ENCODE measurements around the gene POU2F1. TPM values are rescaled to one million over a fixed set of nuclear protein-coding genes. Genes with fewer than 3 reads are reported as not detected.

Gene POU2F1
- total RNA-seq, 1 donor from 2014 or later: 20.2 TPM

- H3K27me3 Mint-ChIP-seq (ENCODE audit: insufficient read depth): no peaks in the 10 kb centered on the region
- H3K4me1 Mint-ChIP-seq (ENCODE audit: low read depth): no peaks in the 10 kb centered on the region
- intact Hi-C loops (cut with micrococcal nuclease): no loop called here
- DNase-seq (ENCODE audit: low spot score): no peak
- no peak overlapping the region for H3K4me3 Mint-ChIP-seq
- H3K27ac Mint-ChIP-seq: no peak overlapping the region
- no peaks in the 10 kb centered on the region for H3K9me3 Mint-ChIP-seq
- H3K36me3 Mint-ChIP-seq (ENCODE audit: low read depth): peaks cover 2% of the 10 kb centered on the region
Observed at GRCh38 chr1:167359295-167359694, 138.6 kb downstream of the POU2F1 start.

GRCh38 chr1:167360120-167360519 lies 139.4 kb downstream of the POU2F1 start:
- no peak for DNase-seq (ENCODE audit: low spot score)
- Mint-ChIP-seq H3K9me3 (no peaks in the 10 kb centered on the region), H3K4me3 (no peak overlapping the region), H3K36me3 (ENCODE audit: low read depth) (peaks cover 2% of the 10 kb centered on the region), H3K4me1 (ENCODE audit: low read depth) (no peaks in the 10 kb centered on the region), H3K27me3 (ENCODE audit: insufficient read depth) (no peaks in the 10 kb centered on the region), H3K27ac (no peak overlapping the region)
- intact Hi-C loops (cut with micrococcal nuclease): no loop called here

- no peaks in the 10 kb centered on the region for H3K27me3 Mint-ChIP-seq (ENCODE audit: insufficient read depth)
- H3K36me3 Mint-ChIP-seq (ENCODE audit: low read depth): peaks cover 8% of the 10 kb centered on the region
- DNase-seq (ENCODE audit: low spot score): no peak
- intact Hi-C loops (cut with micrococcal nuclease): no loop called here
- no peaks in the 10 kb centered on the region for H3K9me3 Mint-ChIP-seq
- H3K4me1 Mint-ChIP-seq (ENCODE audit: low read depth): no peaks in the 10 kb centered on the region
- H3K4me3 Mint-ChIP-seq: no peak overlapping the region
- no peak overlapping the region for H3K27ac Mint-ChIP-seq
Observed at GRCh38 chr1:167362638-167363037, 142.0 kb downstream of the POU2F1 start.

GRCh38 chr1:167364826-167365225 lies 144.1 kb downstream of the POU2F1 start:
- peaks cover 6% of the 10 kb centered on the region for H3K36me3 Mint-ChIP-seq (ENCODE audit: low read depth)
- no peaks in the 10 kb centered on the region for H3K9me3 Mint-ChIP-seq
- H3K4me1 Mint-ChIP-seq (ENCODE audit: low read depth): no peaks in the 10 kb centered on the region
- H3K4me3 Mint-ChIP-seq: no peak overlapping the region
- H3K27ac Mint-ChIP-seq: no peak overlapping the region
- H3K27me3 Mint-ChIP-seq (ENCODE audit: insufficient read depth): no peaks in the 10 kb centered on the region
- DNase-seq (ENCODE audit: low spot score): no peak
- intact Hi-C loops (cut with micrococcal nuclease): no loop called here

GRCh38 chr1:167365360-167365759 lies 144.7 kb downstream of the POU2F1 start:
- no peak for DNase-seq (ENCODE audit: low spot score)
- Mint-ChIP-seq H3K36me3 (ENCODE audit: low read depth) (peaks cover 6% of the 10 kb centered on the region), H3K9me3 (no peaks in the 10 kb centered on the region), H3K4me3 (no peak overlapping the region), H3K27ac (no peak overlapping the region), H3K27me3 (ENCODE audit: insufficient read depth) (no peaks in the 10 kb centered on the region), H3K4me1 (ENCODE audit: low read depth) (no peaks in the 10 kb centered on the region)
- intact Hi-C loops (cut with micrococcal nuclease): no loop called here

GRCh38 chr1:167367705-167368104 lies 147.0 kb downstream of the POU2F1 start:
- H3K27me3 Mint-ChIP-seq (ENCODE audit: insufficient read depth): no peaks in the 10 kb centered on the region
- no peak overlapping the region for H3K27ac Mint-ChIP-seq
- no peak for DNase-seq (ENCODE audit: low spot score)
- no peaks in the 10 kb centered on the region for H3K4me1 Mint-ChIP-seq (ENCODE audit: low read depth)
- no peaks in the 10 kb centered on the region for H3K9me3 Mint-ChIP-seq
- intact Hi-C loops (cut with micrococcal nuclease): no loop called here
- H3K36me3 Mint-ChIP-seq (ENCODE audit: low read depth): peaks cover 8% of the 10 kb centered on the region
- H3K4me3 Mint-ChIP-seq: no peak overlapping the region

GRCh38 chr1:167369175-167369574 lies 148.5 kb downstream of the POU2F1 start:
- Mint-ChIP-seq H3K27me3 (ENCODE audit: insufficient read depth) (no peaks in the 10 kb centered on the region), H3K9me3 (no peaks in the 10 kb centered on the region), H3K27ac (no peak overlapping the region), H3K4me1 (ENCODE audit: low read depth) (no peaks in the 10 kb centered on the region), H3K36me3 (ENCODE audit: low read depth) (peaks cover 15% of the 10 kb centered on the region), H3K4me3 (no peak overlapping the region)
- DNase-seq (ENCODE audit: low spot score): no peak
- intact Hi-C loops (cut with micrococcal nuclease): no loop called here

- intact Hi-C loops (cut with micrococcal nuclease): loop anchor here (10.0 kb wide), 1 partner anchor 65 kb away; no protein-coding TSS in a partner anchor
- DNase-seq (ENCODE audit: low spot score): no peak
- H3K27me3 Mint-ChIP-seq (ENCODE audit: insufficient read depth): no peaks in the 10 kb centered on the region
- no peak overlapping the region for H3K4me3 Mint-ChIP-seq
- no peaks in the 10 kb centered on the region for H3K4me1 Mint-ChIP-seq (ENCODE audit: low read depth)
- H3K36me3 Mint-ChIP-seq (ENCODE audit: low read depth): peaks cover 19% of the 10 kb centered on the region
- no peaks in the 10 kb centered on the region for H3K9me3 Mint-ChIP-seq
- H3K27ac Mint-ChIP-seq: no peak overlapping the region
Observed at GRCh38 chr1:167369933-167370332, 149.2 kb downstream of the POU2F1 start.

GRCh38 chr1:167371030-167371429 lies 150.3 kb downstream of the POU2F1 start:
- H3K4me3 Mint-ChIP-seq: no peak overlapping the region
- no peaks in the 10 kb centered on the region for H3K4me1 Mint-ChIP-seq (ENCODE audit: low read depth)
- H3K27ac Mint-ChIP-seq: no peak overlapping the region
- intact Hi-C loops (cut with micrococcal nuclease): loop anchor here (10.0 kb wide), 1 partner anchor 64 kb away; no protein-coding TSS in a partner anchor
- no peaks in the 10 kb centered on the region for H3K9me3 Mint-ChIP-seq
- no peaks in the 10 kb centered on the region for H3K27me3 Mint-ChIP-seq (ENCODE audit: insufficient read depth)
- H3K36me3 Mint-ChIP-seq (ENCODE audit: low read depth): peaks cover 16% of the 10 kb centered on the region
- no peak for DNase-seq (ENCODE audit: low spot score)

GRCh38 chr1:167373398-167373797 lies 152.7 kb downstream of the POU2F1 start:
- Mint-ChIP-seq H3K4me1 (ENCODE audit: low read depth) (no peaks in the 10 kb centered on the region), H3K9me3 (no peaks in the 10 kb centered on the region), H3K4me3 (no peak overlapping the region), H3K27ac (no peak overlapping the region), H3K36me3 (ENCODE audit: low read depth) (peaks cover 15% of the 10 kb centered on the region), H3K27me3 (ENCODE audit: insufficient read depth) (no peaks in the 10 kb centered on the region)
- no peak for DNase-seq (ENCODE audit: low spot score)
- intact Hi-C loops (cut with micrococcal nuclease): loop anchor here (10.0 kb wide), 1 partner anchor 61 kb away; no protein-coding TSS in a partner anchor

GRCh38 chr1:167373986-167374385 lies 153.3 kb downstream of the POU2F1 start:
- no peak for DNase-seq (ENCODE audit: low spot score)
- Mint-ChIP-seq H3K27ac (no peak overlapping the region), H3K4me3 (no peak overlapping the region), H3K9me3 (no peaks in the 10 kb centered on the region), H3K27me3 (ENCODE audit: insufficient read depth) (no peaks in the 10 kb centered on the region), H3K4me1 (ENCODE audit: low read depth) (no peaks in the 10 kb centered on the region), H3K36me3 (ENCODE audit: low read depth) (peaks cover 16% of the 10 kb centered on the region)
- intact Hi-C loops (cut with micrococcal nuclease): loop anchor here (10.0 kb wide), 1 partner anchor 61 kb away; no protein-coding TSS in a partner anchor

- intact Hi-C loops (cut with micrococcal nuclease): loop anchor here (10.0 kb wide), 1 partner anchor 59 kb away; no protein-coding TSS in a partner anchor
- Mint-ChIP-seq H3K9me3 (no peaks in the 10 kb centered on the region), H3K4me1 (ENCODE audit: low read depth) (no peaks in the 10 kb centered on the region), H3K4me3 (no peak overlapping the region), H3K27ac (no peak overlapping the region), H3K27me3 (ENCODE audit: insufficient read depth) (no peaks in the 10 kb centered on the region), H3K36me3 (ENCODE audit: low read depth) (peaks cover 18% of the 10 kb centered on the region)
- DNase-seq (ENCODE audit: low spot score): no peak
Observed at GRCh38 chr1:167375949-167376348, 155.3 kb downstream of the POU2F1 start.

- H3K27ac Mint-ChIP-seq: no peak overlapping the region
- H3K27me3 Mint-ChIP-seq (ENCODE audit: insufficient read depth): no peaks in the 10 kb centered on the region
- intact Hi-C loops (cut with micrococcal nuclease): no loop called here
- H3K36me3 Mint-ChIP-seq (ENCODE audit: low read depth): peaks cover 17% of the 10 kb centered on the region
- H3K4me3 Mint-ChIP-seq: no peak overlapping the region
- H3K4me1 Mint-ChIP-seq (ENCODE audit: low read depth): peaks cover 13% of the 10 kb centered on the region
- H3K9me3 Mint-ChIP-seq: no peaks in the 10 kb centered on the region
- DNase-seq (ENCODE audit: low spot score): no peak
Observed at GRCh38 chr1:167387251-167387910, 166.7 kb downstream of the POU2F1 start.

GRCh38 chr1:167388976-167389375 lies 168.3 kb downstream of the POU2F1 start:
- Mint-ChIP-seq H3K27me3 (ENCODE audit: insufficient read depth) (no peaks in the 10 kb centered on the region), H3K36me3 (ENCODE audit: low read depth) (peaks cover 15% of the 10 kb centered on the region), H3K9me3 (no peaks in the 10 kb centered on the region), H3K4me1 (ENCODE audit: low read depth) (peaks cover 13% of the 10 kb centered on the region), H3K4me3 (no peak overlapping the region), H3K27ac (no peak overlapping the region)
- intact Hi-C loops (cut with micrococcal nuclease): no loop called here
- no peak for DNase-seq (ENCODE audit: low spot score)
